HepG2 (cell line): ENCODE results near the gene SH3BGRL2. TPM values are rescaled to one million over a fixed set of nuclear protein-coding genes. Genes with fewer than 3 reads are reported as not detected.

Experiments
- DMTF1 ChIP-seq: sonication (generic); formaldehyde crosslinking; IDR thresholded peaks from 2 replicates; pipeline ENCODE4 v1.4.0; 2020; ENCODE audit warnings: mild to moderate bottlenecking, missing genetic modification reagents
- ETS1 ChIP-seq: sonication (generic); formaldehyde crosslinking; IDR thresholded peaks from 2 replicates; pipeline ENCODE4 v1.4.0; 2020; ENCODE audit warnings: missing genetic modification reagents
- SOX13 ChIP-seq, 3 experiments: fragments of 450-650 bp in 1 of 3; sonication (generic) in 1 of 3; formaldehyde crosslinking in 1 of 3; IDR thresholded peaks in 2 of 3; conservative IDR thresholded peaks in 1 of 3; 2 replicates each; pipeline versions ENCODE4 v1.5.0 to v1.6.1; 2016 to 2020; ENCODE audit warnings: antibody characterized with exemption in 1 of 3, mild to moderate bottlenecking in 1 of 3, missing compliant biosample characterization in 1 of 3, missing genetic modification reagents in 1 of 3, moderate library complexity in 1 of 3
- ZNF224 ChIP-seq: sonication (generic); formaldehyde crosslinking; IDR thresholded peaks from 2 replicates; pipeline ENCODE4 v1.5.0; 2020; ENCODE audit warnings: mild to moderate bottlenecking, missing genetic modification reagents
- ZNF468 ChIP-seq: sonication (generic); formaldehyde crosslinking; IDR thresholded peaks from 2 replicates; pipeline ENCODE4 v1.8.0; 2022; ENCODE audit warnings: mild to moderate bottlenecking, moderate library complexity, missing genetic modification reagents
- ZNF512B ChIP-seq: sonication (generic); formaldehyde crosslinking; IDR thresholded peaks from 2 replicates; pipeline ENCODE4 v1.5.1; 2020; ENCODE audit warnings: missing genetic modification reagents, mild to moderate bottlenecking, borderline replicate concordance
- ZNF615 ChIP-seq: sonication (generic); formaldehyde crosslinking; IDR thresholded peaks from 2 replicates; pipeline ENCODE4 v1.5.0; 2020; ENCODE audit warnings: mild to moderate bottlenecking, missing genetic modification reagents, borderline replicate concordance
- ZNF749 ChIP-seq: sonication (generic); formaldehyde crosslinking; IDR thresholded peaks from 2 replicates; pipeline ENCODE4 v1.8.0; 2022; ENCODE audit warnings: mild to moderate bottlenecking, missing genetic modification reagents, moderate library complexity, borderline replicate concordance
- polyA plus RNA-seq, 8 experiments: library from polyadenylated mRNA; depleted of rRNA in 3 of 8; stranded (reverse) in 7 of 8; unstranded in 1 of 8; fragments of >200 nt; fragmentation: Illumina TruSeq in 4 of 8; extraction: Trizol in 4 of 8; gene quantifications; 2 replicates each; pipeline versions ENCODE4 v1.2.1 to v1.2.3, GENCODE V29; 2011 to 2016; ENCODE audit warnings: low read depth in 4 of 8, missing spikeins in 1 of 8, mixed read lengths in 1 of 8; ENCODE audit not compliant: insufficient read depth in 1 of 8
- total RNA-seq, 5 experiments: library from RNA; depleted of rRNA; stranded (reverse); fragments of >200 nt; fragmentation: Illumina TruSeq; extraction: Trizol; gene quantifications; 2 replicates each; pipeline ENCODE4 v1.2.3, GENCODE V29; 2016; ENCODE audit warnings: low read depth in 1 of 5

Gene SH3BGRL2
- total and polyA plus RNA-seq, 2 of the 13 experiments (the other 11 are each of a cell fraction or from before 2014, with no cell fraction given): 10.9 to 28.8 TPM

GRCh38 chr6:79640146-79641111, 9.3 kb downstream of the SH3BGRL2 start (continued):
- TF ChIP-seq SOX13 (IDR thresholded peaks at IDR 0.05) (no peak), SOX13 (CRISPR knock-in tag; conservative IDR thresholded peaks at IDR 0.05 in 1 of 2, IDR thresholded peaks at IDR 0.05 in 1 of 2) (no peak), ZNF512B (CRISPR knock-in tag) (no peak), ZNF468 (no peak), ZNF615 (CRISPR knock-in tag) (no peak), DMTF1 (CRISPR knock-in tag) (no peak), ZNF224 (CRISPR knock-in tag) (no peak), ETS1 (CRISPR knock-in tag) (no peak), ZNF749 (CRISPR knock-in tag) (no peak)
